Measurements from ENCODE around the gene PGF.

PGF gene

GRCh38 chr14:74952180-74952665, 3.2 kb downstream of the PGF start:
- no peak overlapping the region for H3K4me3 ChIP-seq (ENCODE audit: low read depth, low read length)
- TF ChIP-seq CTCF (IDR thresholded peaks at IDR 0.05; ENCODE audit: borderline replicate concordance, insufficient read depth, low read depth, low read length) = no peak

DNA sequence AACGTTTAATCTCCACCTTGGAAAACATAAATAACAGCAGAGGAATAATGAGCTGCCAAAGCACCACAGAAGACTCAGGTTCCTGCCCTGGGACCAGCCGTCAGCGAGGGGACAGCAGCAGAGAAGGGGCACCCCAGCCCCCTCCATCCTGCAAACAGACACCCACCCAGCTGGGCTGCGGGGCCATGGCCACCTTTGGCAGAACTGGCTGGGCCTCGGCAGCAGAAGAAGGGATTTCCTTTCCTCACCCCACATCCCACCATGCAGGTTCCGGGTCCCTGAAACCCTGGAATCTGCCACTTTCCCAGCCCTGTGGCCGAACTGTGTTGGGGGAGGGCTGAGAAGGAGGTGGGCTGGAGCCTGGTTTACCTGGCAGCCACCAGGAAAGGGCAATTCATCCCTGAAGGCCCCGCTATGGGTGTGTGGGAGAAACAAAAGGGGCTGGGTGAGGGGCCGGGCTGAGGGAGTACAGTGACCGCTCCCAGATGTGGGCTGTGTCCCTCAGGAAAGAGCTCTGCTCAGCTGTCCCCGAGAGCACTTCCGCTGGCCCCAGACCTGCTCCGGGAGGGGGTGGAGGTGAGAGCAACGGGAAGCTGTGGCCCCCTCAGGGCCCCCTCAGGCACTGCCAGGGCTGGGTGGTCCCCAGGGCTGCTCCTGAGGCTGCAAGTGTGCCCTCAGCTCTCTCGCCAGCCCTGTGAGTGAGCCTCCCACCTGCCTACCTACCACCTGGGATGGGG, 3.8 kb downstream of the PGF start:
- no peak overlapping the region for H3K4me3 ChIP-seq (ENCODE audit: low read depth, low read length)
- TF ChIP-seq CTCF (IDR thresholded peaks at IDR 0.05; ENCODE audit: borderline replicate concordance, insufficient read depth, low read depth, low read length) = no peak

DNA sequence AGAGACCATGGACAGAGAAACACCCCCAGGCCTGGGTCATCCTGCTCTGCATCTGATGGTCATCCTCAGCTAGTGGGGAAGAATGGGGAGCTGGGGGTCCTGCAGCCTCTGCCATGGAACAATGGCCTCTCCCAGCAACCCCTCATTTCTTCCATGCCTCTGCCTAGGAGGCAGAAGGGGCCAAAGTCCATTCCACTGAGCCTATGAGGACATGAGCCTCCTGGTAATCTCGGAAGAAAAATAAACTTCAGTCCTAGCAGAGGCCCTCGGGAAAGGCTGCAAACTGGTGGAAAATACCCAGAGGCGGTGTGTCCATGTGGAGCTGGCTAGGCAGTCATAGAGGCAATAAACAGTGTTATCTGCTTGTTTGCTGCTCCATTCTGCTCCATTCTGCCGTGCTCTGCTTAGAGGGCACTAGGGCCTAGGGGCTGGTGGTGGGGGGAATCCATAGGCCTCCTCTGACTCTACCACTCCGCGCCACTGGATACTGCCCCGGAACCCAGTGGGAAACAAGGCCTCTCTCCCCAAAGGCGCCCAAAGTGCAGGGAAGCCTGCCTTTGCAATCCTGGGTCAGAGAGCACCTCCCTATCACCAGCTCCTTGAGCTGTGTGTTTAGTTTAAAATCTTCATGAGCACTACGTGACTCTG, 4.5 kb downstream of the PGF start:
- H3K4me3 ChIP-seq (ENCODE audit: low read depth, low read length) = no peak overlapping the region
- no peak for TF ChIP-seq CTCF (IDR thresholded peaks at IDR 0.05; ENCODE audit: borderline replicate concordance, insufficient read depth, low read depth, low read length)

GRCh38 chr14:74949859-74950573, 5.4 kb downstream of the PGF start:
- no peak for TF ChIP-seq CTCF (IDR thresholded peaks at IDR 0.05; ENCODE audit: borderline replicate concordance, insufficient read depth, low read depth, low read length)
- no peak overlapping the region for H3K4me3 ChIP-seq (ENCODE audit: low read depth, low read length)

GRCh38 chr14:74949191-74949601, 6.2 kb downstream of the PGF start:
- no peak for TF ChIP-seq CTCF (IDR thresholded peaks at IDR 0.05; ENCODE audit: borderline replicate concordance, insufficient read depth, low read depth, low read length)
- H3K4me3 ChIP-seq (ENCODE audit: low read depth, low read length) = no peak overlapping the region

- no peak overlapping the region for H3K4me3 ChIP-seq (ENCODE audit: low read depth, low read length)
- no peak for TF ChIP-seq CTCF (IDR thresholded peaks at IDR 0.05; ENCODE audit: borderline replicate concordance, insufficient read depth, low read depth, low read length)
Observed at GRCh38 chr14:74948228-74949175, 6.9 kb downstream of the PGF start.
